ENCODE results near the gene SLC26A3.
"Not testable (repeated sequence)": the region's sequence is repeated elsewhere in the genome, so short reads cannot be mapped to it uniquely, and the experiment has no call there.

SLC26A3 gene

DNA sequence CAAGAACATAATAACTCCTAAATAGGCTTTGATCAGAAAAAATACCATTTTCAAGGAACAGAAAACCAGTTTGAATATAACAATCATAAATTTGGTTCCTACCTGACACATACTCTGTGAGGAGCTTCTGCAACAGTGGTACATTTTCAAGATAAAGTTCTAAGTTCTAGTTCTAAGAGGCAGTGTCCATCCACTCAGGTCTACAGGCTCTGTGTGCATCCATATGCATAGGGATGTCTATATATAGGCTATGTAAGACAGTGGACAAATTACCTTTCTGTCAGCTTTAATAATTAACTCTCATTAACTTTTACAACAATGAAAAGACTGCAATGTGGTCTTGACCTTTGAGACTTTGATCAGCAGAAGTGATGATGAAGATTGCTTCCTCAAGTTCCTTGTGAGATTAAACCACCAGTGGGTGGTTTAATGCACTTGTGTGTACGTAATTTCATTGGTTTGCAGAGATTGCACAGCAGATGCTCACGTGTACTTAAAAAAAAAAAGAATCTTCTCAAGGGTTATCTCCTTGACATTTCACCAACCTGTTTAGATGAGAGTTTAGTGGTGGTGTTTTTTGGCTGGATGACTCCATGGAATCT lies at the start of gene SLC26A3:
Gene SLC26A3 (minus strand): TSS at position 215 of the 602 bp plus-strand sequence. CDS start 8,714 bp downstream, outside the sequence.
- no peak for DNase-seq

GRCh38 chr7:107850643-107851042 lies 47.6 kb upstream of the SLC26A3 start:
- DNase-seq, result peak; percentile 32

DNA sequence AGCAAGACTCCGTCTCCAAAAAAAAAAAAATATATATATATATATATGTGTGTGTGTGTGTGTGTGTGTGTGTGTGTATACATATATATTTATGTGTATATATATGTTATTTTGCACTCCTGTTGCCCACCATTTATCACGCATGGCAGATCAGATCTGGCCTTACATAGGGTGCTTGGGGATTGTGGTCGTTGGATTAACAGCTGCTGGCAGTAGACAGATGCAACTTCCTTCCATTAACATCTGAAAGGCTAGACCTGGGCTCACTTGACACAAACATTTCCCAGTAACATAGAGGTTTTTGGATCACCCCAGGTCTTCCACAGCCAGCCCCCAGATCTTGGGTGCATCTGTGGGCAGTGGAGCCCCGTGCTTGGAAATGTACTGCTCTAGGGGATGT lies 47.2 kb upstream of the SLC26A3 start:
- DNase-seq, result no peak

DNA sequence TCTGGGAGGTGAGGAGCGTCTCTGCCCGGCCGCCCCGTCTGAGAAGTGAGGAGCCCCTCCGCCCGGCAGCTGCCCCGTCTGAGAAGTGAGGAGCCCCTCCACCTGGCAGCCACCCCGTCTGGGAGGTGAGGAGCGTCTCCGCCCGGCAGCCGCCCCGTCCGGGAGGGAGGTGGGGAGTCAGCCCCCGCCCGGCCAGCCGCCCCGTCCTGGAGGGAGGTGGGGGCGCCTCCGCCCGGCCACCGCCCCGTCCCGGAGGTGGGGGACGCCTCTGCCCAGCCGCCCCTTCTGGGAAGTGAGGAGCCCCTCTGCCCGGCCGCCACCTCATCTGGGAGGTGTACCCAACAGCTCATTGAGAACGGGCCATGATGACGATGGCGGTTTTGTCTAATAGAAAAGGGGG lies 45.2 kb upstream of the SLC26A3 start:
- DNase-seq, result not testable (repeated sequence)

DNA sequence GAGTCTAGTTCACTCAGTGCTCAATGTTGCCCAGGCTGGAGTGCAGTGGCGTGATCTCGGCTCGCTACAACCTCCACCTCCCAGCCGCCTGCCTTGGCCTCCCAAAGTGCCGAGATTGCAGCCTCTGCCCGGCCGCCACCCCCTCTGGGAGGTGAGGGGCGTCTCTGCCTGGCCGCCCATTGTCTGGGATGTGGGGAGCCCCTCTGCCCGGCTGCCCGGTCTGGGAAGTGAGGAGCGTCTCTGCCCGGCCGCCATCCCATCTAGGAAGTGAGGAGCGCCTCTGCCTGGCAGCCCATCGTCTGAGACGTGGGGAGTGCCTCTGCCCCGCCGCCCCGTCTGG lies 44.8 kb upstream of the SLC26A3 start:
- not testable (repeated sequence) for DNase-seq

- no peak for DNase-seq
Measured at GRCh38 chr7:107847168-107847835, 44.3 kb upstream of the SLC26A3 start.

GRCh38 chr7:107846324-107846723 lies 43.3 kb upstream of the SLC26A3 start:
- no peak for DNase-seq

DNA sequence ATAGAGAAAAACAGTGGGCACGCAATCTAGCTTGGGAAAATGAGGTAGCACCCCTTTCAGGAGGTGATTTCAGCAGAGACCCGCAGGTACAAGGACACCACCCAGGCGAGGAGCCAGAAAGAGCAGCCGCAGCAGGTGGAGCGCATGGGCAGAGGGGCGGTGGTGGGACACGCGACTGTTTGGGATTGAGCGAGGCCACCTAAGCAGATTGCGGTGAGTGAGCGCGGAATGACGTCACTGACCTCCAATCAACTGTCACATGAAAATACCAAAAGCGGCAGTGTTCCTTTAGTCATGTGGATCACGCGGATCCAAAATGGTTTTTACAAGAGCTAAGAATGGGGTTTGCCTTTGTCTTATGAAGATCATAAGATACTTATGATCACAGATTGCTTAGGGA lies 40.2 kb upstream of the SLC26A3 start:
- no peak for DNase-seq

DNA sequence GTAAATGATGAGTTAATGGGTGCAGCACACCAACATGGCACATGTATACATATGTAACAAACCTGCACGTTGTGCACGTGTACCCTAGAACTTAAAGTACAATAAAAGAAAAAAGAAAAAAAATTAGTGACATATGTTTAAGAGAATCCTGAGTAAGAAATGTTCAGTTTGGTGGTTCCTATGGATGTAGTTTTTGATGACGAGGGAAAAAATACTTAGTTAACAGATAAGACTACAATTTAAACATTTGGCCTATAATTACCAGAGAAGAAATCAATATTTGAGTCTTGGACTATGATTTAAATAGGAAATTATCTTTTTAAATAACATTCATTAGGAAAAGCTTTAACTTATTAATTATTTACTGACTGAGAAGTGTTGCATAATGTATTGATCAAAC lies 39.2 kb upstream of the SLC26A3 start:
- no peak for DNase-seq

- DNase-seq, result no peak
Measured at GRCh38 chr7:107838816-107839565, 36.0 kb upstream of the SLC26A3 start.

DNA sequence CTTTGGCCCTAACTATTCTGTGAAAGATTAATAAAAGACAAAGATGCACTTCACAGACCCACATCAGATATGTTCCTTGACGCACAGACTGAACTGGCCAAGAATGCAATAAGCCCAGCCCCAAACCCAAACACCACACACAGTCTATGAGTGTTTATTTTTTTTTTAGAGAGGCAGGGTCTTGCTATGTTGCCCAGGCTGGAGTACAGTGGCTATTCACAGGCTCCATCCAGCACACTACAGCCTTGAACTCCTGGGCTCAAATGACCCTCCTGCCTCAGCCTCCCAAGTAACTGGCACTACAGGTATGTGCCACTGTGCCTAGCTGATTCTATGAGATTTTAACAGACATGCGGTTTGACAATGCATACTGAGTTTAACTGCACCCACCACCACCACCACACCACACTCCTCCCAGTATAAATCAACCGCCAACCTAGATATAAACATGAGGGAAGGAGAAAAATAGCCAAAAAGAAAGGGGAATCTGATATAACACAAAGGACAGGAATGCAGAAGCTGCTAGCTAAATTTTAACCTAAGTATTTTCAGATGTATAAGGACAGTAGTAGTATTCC lies 35.1 kb upstream of the SLC26A3 start:
- DNase-seq, result no peak

DNA sequence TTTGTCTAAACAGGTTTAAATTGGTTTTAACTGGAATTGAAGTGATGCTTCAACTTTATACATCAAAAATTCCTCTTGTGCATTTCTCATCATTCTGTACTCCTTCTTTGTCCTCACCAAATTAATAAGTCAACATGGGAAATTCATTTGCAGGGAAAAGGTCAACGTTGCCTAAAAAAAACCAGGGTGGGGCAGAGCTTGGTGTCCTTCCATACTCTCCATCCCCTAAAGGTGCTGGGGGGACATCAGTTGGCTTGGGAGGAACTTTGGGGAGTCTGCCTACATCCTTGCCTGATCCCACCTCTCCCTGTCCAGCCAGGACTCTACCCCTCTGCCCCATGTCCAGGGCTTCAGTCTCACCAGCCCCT lies 34.1 kb upstream of the SLC26A3 start:
- DNase-seq, result no peak

GRCh38 chr7:107836237-107837144 lies 33.5 kb upstream of the SLC26A3 start:
- DNase-seq, result no peak

- DNase-seq, result no peak
Measured at GRCh38 chr7:107834401-107834800, 31.4 kb upstream of the SLC26A3 start.

GRCh38 chr7:107833684-107834106 lies 30.7 kb upstream of the SLC26A3 start:
- DNase-seq, result no peak

DNA sequence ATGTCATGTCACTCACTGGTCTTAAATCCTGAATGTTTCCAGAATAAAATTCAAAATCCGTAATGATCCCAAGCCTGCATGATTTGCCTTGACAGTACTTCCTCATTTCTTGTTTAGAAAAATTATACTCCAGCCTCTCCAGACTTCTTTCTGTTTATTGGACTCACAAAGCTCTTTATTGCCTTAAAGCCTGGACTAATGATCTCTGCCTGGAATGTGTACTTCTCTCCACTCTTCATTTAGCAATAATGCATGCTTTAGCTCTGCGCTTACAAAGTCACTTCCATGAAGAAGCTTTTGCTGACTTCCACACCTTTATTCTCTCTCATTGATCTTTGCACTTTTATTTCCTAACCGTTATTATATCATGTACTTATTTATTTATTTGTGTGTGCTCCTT lies 27.4 kb upstream of the SLC26A3 start:
- no peak for DNase-seq

- no peak for DNase-seq
Measured at GRCh38 chr7:107828540-107828939, 25.5 kb upstream of the SLC26A3 start.

GRCh38 chr7:107827501-107827900 lies 24.5 kb upstream of the SLC26A3 start:
- no peak for DNase-seq

DNA sequence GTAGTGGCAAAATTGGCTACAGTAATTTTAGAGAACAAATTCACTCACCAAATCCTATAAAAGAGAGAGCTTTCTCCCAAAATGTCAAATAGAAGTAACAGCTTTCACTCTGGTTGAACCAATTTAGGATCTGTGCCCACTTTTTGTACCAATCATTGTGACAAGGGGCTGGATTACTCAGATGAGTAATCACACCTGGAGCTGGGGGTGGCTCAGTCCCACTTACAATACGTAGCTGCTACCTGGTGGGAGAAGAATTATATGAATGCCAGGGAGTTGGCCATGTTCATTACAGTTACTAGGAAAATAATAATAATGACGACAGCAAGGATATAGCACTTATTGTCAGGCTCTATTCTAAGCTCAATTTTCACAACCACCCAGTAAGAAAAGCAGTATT lies 23.4 kb upstream of the SLC26A3 start:
- DNase-seq, result no peak

GRCh38 chr7:107824858-107825257 lies 21.8 kb upstream of the SLC26A3 start:
- no peak for DNase-seq

DNA sequence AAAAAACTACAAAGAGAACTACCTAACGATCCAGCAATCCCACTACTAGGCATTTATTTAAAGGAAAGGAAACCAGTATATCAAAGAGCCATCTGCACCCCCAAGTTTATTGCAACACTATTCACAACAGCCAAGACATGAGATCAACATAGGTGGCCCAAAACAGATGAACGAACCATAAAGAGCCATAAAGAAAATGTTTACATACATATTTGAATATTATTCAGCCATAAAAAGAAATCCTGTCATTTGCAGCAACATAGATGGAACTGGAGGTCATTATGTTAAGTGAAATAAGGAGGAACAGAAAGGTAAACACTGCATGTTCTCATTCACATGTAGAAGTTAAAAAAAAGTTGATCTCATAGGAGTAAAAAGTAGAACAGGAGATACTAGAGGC lies 15.6 kb upstream of the SLC26A3 start:
- no peak for DNase-seq

- DNase-seq, result peak; percentile 86
Measured at GRCh38 chr7:107816011-107816566, 13.1 kb upstream of the SLC26A3 start.
